IPS DF 4.7 (cell line): ENCODE results near the gene MTERF4.
"Not testable (repeated sequence)": the region's sequence is repeated elsewhere in the genome, so short reads cannot be mapped to it uniquely, and the experiment has no call there.

Experiments used
- DNase-seq: peaks from one replicate; pipeline ENCODE4 v3.0.0-alpha.2; 2013; ENCODE audit warnings: low spot score; ENCODE audit errors: extremely low read depth

Gene MTERF4

DNA sequence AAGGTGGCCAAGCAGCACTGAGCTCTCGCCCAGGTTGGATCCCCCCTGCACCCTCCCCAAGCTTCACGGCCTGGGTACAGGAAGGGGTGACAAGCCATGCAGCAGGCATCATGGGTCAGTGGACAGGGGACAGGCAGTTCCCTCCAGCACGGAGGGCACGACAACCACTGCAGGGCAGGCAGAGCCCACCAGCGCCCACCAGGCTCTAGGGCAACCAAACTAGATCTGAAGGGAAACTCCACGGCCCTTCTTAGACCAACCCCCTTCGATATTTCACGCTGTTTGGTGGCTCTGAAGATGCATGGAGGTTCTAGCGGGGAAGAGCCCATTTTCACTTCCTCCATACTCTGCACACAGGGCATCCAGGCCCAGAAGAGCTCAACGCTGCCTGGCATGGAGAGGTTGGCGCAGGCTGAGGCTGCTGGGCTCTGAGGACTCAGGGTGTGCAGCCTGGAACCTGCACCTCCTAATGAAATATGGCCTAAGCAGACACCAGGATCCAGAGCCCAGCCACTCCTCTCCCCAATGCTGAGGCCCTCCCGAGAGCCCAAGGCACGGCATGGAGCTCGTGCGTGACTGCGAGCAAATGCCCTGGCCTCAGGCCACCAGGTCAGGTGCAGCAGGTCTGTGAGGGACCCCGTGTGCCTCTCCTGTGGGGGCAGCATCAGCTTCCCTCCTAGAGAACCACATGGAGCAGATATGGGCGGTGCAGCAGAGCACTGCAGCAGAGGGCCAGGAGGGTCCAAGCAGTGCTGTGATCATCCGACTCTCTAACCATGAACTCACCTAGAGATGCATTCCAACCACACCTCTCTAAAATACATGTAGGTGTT, 8.7 kb upstream of the MTERF4 start:
- DNase-seq = no peak

DNA sequence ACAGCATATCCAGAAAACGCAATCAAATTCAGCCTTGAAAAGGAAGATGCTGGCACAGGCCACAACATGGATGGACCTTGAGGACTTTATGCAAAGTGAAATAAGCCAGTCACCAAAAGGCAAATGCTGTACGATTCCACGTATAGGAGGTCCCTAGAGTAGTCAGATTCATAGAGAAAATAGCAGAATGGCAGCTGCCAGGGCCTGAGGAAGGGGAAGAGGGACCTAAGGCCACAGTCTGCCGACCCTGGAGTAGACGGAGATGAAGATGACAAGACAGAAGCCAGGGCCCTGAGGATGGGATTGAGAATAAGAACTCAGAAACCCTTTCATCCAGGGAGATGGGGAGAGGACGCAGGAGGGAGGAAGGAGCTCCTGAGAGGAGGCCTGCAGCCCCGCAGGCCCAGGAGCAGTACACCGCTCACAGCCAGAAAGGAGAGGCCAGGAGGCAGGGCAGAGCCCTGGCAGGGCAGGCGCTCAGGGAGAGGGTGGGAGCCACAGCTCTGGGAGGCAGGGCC, 8.1 kb upstream of the MTERF4 start:
- DNase-seq = no peak

GRCh38 chr2:241109210-241110088, 7.4 kb upstream of the MTERF4 start:
- DNase-seq = no peak

GRCh38 chr2:241108271-241109209, 6.5 kb upstream of the MTERF4 start:
- no peak for DNase-seq

DNA sequence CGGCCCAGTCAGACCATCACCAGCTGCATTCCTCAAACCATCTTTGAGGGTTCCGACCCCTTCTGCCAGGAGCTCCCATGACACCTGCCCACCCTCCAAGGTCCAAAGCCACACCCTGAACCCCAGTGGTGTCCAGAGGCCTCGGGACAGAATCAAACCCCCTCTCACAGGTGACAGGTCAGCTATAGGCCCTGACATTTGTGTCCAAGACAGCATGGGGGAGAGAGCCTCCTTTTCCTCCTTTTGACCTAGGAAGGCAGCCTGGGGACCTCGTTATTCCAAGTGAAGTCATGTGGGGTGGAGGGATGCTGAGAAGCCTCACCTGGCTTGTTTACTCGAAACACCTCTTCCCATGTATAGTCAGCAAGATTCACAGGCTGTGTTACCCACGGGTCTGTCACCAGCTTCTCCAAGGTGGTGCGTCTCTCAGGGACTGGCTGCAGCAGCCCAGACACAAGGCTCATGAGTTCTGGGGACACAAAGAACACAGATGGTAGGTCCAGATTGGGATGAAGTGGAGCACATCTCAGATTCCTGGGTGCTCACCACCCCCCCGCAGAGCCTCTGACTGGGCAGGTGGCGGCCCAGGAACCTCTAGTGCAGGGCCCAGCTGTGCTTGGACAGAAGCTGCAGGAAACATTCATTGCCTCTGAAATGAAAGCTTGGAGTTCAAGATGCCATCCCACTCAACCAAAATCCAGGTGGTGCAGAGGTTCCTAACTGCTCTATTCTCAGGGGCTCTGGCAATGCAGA, 5.1 kb upstream of the MTERF4 start:
- DNase-seq = no peak

GRCh38 chr2:241105641-241106040, 3.6 kb upstream of the MTERF4 start:
- DNase-seq = no peak

DNA sequence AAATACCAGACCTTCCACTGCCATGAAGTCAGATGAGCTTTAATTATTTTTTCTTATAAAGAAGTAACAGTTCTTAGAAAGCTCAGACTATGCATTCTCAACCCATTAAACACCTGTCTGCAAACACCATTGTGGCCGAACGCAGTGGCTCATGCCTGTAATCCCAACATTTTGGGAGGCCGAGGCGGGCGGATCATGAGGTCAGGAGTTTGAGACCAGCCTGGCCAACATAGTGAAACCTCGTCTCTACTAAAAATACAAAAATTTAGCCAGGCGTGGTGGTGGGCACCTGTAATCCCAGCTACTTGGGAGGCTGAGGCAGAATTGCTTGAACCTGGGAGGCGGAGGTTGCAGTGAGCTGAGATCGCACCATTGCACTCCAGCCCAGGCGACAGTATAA, 2.5 kb upstream of the MTERF4 start:
- DNase-seq = not testable (repeated sequence)

GRCh38 chr2:241103176-241103595, 1.1 kb upstream of the MTERF4 start:
- DNase-seq = no peak

GRCh38 chr2:241099246-241099645, 2.8 kb downstream of the MTERF4 start:
- DNase-seq = no peak

DNA sequence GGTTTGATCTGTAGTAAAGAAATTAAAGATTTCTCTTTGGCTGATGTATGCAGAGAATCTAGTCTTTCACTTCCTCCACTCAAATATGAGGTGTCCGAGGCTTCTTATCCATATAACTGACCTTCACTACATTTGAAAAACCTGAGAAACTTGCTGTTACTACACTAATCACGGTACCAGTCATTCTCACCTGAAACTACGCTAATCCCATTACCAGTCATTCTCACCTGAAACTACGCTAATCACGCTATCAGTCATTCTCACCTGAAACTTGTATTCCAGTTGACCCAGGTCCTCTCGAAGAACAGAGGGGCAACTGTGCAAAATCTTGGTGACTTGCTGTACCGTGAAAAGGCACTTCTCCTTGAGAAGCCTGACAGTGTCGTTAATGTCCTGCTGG, 5.1 kb downstream of the MTERF4 start:
- no peak for DNase-seq

DNA sequence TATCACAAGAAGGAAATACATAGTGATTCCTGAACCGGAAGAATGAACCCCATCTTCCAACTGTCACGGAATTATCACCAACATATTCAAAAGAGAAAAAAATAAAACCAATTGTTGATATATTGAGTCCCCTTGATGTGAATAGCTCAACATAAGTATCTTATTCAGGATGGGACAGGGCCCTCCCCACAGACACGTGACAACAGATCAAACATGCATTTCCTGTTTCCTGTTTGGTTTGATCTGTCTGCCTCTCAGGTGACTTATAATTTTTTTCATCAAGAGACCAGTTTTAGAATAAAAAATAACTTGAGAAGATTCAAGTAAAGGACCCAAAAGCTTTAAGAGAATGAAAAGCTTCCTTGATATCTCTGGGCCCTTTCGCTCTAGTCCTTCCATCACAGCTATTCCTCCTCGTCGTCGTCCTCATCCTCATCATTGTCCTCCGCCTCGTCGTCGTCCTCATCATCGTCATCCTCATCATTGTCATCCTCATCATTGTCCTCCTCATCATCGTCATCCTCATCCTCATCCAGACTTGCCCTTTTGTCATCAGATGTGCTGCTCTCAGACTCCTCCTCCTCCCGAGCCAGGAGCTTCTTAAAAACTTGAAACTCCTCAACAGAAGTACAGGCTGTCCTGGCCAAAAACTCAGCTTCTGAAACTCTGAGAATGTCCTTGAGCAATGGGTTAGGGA, 6.3 kb downstream of the MTERF4 start:
- no peak for DNase-seq

- DNase-seq = no peak
These were observed 7.1 kb downstream of the MTERF4 start for GRCh38 chr2:241094924-241095420.

GRCh38 chr2:241094172-241094571, 7.9 kb downstream of the MTERF4 start:
- DNase-seq = no peak

DNA sequence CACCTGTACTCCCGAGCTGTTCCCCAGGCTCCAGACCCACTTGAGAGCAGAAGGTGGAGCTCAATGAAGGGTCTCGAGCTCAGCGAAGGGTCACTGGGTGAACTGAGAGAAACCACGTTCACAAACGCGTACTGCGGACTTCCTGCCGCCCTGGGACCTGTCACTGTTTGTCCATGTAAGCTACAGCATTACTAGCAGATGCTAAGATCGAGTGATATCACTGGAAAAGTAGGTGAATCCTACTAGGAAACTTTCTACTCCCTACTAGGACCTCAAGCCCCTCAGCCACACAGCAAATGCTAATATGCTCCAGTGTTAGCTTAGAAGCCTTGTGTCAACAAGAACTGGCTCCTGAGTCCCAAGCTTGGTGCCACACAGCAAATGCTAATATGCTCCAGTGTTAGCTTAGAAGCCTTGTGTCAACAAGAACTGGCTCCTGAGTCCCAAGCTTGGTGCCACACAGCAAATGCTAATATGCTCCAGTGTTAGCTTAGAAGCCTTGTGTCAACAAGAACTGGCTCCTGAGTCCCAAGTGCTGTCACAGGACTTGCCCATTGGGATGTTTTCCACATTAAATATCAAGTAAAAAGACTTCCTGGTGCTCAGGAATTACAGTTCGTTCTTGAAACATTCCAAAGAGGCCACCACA, 8.8 kb downstream of the MTERF4 start:
- not testable (repeated sequence) for DNase-seq

- no peak for DNase-seq
These were observed 9.4 kb downstream of the MTERF4 start for GRCh38 chr2:241092677-241093076.

GRCh38 chr2:241091734-241092445, 10.2 kb downstream of the MTERF4 start:
- no peak for DNase-seq

DNA sequence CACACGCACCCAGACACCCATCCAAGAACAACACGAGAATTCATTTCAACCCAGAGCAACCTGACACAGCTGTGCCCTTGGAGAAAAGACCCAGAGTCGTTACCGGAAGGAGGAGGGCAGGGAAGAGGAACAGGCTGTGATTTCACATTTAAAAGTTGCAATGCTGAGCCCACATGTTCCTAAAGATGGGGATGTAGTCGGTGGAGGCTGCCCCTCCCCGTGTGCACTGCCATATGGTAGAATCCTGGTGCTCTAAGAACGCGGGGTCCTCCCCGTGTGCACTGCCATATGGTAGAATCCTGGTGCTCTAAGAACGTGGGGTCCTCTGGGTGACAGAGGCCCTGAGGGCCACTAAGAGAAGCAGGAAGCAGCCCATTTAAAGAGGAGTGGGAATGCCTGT, 10.9 kb downstream of the MTERF4 start:
- DNase-seq = no peak
